HG02970 (cell line): ENCODE results near the gene CD38.

Source experiments
- ATAC-seq: cut with Tn5 transposase; IDR thresholded peaks from one replicate; pipeline ENCODE4 v1.9.1; 2021; ENCODE audit warnings: mild to moderate bottlenecking, moderate library complexity, moderate number of reproducible peaks; ENCODE audit not compliant: unreplicated experiment, low FRiP score

CD38 gene

DNA sequence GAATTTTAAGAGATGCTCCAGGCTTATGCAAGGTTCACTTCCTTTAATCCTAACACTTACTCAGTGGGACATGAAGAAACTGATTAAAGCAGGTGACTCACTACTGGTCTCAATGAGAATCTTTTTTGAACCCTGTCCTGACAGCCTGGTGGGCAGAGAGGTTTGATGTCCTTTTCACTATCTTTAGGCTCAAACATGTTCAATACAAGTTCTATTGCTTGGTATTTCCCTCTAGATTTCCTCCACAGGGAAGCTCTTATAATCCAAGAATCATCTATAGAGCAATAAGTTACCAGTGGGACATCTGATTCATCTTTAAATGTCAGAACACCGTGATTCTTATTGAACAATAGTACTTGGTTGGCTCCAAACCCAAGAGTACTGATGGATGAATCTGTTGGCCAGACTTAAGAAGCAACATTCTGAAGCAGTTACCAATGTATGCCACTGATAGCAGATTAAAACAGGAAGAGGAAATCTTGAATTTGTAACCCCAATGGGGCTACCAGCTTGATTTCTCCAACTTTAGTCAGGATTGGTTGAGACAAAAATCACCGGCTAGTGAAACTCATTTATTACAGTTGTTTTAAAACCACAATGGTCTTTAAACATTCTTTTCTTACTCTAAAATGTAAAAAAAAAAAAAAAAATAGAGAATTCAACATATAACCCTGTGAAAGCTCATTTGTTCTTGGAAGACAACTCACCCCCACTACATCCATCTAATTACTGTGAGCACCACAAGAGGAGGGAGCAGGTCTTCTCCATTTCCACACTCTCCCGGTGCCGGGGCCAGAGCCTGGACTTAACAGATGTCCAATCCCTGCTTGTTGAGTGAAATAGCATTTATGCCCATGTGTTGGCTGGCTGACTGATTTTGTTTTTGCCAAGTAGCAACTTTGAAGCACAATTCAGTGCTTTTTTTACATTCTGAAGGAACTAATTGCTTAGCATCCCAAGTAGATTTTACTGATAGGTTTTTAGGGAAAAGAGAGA is 117.1 kb downstream of the CD38 start:
- no peak for ATAC-seq

DNA sequence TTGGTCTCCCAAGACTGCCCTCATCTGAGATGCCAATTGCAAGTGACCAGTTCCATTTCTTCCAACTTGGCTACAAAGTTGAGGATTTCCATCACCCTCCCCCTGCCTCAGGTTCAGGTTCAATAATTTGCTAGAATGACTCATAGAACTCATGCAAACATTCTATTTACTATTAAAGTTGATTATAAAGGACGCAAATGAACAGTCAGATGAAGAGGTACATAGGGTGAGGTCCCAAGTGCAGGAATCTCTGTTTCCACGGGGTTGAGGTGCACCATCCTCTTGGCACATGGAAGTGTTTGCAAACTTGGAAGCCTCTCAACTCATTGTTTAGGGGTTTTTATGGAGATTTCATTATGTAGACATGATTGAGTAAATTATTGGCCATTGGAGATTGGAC is 119.4 kb downstream of the CD38 start:
- ATAC-seq: no peak

GRCh38 chr4:15898902-15899301 is 120.8 kb downstream of the CD38 start:
- no peak for ATAC-seq

DNA sequence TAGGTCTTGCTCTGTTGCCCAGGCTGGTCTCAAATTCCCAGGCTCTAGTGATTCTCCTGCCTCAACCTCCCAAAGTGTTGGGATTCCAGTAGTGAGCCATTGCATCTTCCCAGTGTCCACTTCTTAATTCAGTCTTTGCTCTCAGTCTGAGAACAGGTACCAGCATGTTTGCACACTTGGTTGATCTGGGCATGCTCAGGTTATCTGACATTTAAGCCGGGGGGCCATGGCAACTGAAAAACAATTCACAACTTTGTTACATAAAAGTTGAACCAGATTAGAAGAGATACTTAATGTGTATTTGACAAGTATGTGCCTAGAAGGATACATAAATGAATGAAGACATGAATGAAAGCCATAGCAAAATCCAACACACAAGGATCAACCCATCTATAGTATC is 121.4 kb downstream of the CD38 start:
- no peak for ATAC-seq

GRCh38 chr4:15901007-15901406 is 122.9 kb downstream of the CD38 start:
- no peak for ATAC-seq

DNA sequence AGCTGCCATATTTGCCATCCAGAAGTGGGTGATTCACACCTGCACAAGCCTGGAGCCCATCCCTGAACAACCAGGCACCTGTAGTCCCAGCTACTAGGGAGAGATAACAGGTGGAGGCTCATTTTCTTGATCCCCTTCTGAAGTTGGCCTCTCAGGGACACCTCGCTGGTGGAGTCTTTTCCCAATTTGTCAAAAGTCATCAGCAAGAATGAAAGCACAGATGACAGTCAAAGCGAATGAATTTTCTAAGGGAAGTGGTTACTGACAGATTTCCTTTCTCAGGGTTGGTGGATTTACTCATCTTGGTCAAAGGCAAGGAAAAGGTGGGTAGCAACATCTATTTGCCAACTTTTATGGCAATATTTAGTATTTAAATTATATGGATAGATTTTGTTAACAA is 123.9 kb downstream of the CD38 start:
- ATAC-seq: no peak

DNA sequence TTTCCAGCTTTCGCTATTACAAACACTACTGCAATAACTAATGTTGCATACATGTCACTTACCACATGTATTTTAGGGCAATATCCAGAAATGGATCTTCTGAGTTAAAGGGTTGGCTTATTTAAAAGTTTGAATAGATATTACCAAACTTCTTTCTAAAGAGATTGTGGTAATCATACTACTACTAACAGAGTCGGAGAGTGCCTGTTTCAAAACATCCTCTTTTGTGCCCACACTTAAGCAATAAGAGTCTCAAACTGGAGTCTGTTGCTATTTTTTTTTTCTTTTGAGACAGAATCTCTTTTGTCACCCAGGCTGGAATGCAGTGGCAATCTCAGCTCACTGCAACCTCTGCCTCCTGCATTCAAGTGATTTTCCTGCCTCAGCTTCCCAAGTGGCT is 124.6 kb downstream of the CD38 start:
- no peak for ATAC-seq
